ENCODE results near the gene DNAAF1.

- TF ChIP-seq, protein P1, sequence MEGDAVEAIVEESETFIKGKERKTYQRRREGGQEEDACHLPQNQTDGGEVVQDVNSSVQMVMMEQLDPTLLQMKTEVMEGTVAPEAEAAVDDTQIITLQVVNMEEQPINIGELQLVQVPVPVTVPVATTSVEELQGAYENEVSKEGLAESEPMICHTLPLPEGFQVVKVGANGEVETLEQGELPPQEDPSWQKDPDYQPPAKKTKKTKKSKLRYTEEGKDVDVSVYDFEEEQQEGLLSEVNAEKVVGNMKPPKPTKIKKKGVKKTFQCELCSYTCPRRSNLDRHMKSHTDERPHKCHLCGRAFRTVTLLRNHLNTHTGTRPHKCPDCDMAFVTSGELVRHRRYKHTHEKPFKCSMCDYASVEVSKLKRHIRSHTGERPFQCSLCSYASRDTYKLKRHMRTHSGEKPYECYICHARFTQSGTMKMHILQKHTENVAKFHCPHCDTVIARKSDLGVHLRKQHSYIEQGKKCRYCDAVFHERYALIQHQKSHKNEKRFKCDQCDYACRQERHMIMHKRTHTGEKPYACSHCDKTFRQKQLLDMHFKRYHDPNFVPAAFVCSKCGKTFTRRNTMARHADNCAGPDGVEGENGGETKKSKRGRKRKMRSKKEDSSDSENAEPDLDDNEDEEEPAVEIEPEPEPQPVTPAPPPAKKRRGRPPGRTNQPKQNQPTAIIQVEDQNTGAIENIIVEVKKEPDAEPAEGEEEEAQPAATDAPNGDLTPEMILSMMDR (optimal IDR thresholded peaks at IDR 0.05 in 1 of 3, IDR thresholded peaks at IDR 0.05 in 1 of 3, conservative IDR thresholded peaks at IDR 0.05 in 1 of 3; ENCODE audit: extremely low read depth in 1 of 3, insufficient read depth in 2 of 3, low read length in 3 of 3), result no peak
- TF ChIP-seq EZH2 (IDR thresholded peaks at IDR 0.05; ENCODE audit: low read length), result no peak
Measured at GRCh38 chr16:84183572-84183875, 38.4 kb downstream of the DNAAF1 start.

Measured in keratinocyte (primary cell).